Bronchial epithelial cell (primary cell): ENCODE data around the gene ASCC3. TPM values are rescaled to one million over a fixed set of nuclear protein-coding genes. Genes with fewer than 3 reads are reported as not detected.

ENCODE experiments used
- DNase-seq: peaks from one replicate; pipeline ENCODE4 v3.0.0-alpha.2; 2010; ENCODE audit warnings: low read depth
- FAIRE-seq: peaks from 2 replicates; lab custom pipeline; 2011; peaks lifted over from hg19 to GRCh38; lab: Jason Lieb, UNC
- H3K27me3 ChIP-seq: 2 replicates; pipeline ENCODE4 v1.5.1; 2011; ENCODE audit warnings: low read length; ENCODE audit not compliant: control insufficient read depth, insufficient read depth
- H3K36me3 ChIP-seq: 2 replicates; pipeline ENCODE4 v1.5.1; 2011; ENCODE audit warnings: low read length; ENCODE audit not compliant: control insufficient read depth, insufficient read depth
- H3K4me3 ChIP-seq: 2 replicates; pipeline ENCODE4 v1.5.1; 2011; ENCODE audit warnings: mild to moderate bottlenecking, low read depth, low read length, control low read depth
- CTCF ChIP-seq: IDR thresholded peaks from 2 replicates; pipeline ENCODE4 v1.5.1; 2011; ENCODE audit warnings: mild to moderate bottlenecking, moderate library complexity, low read length, control low read depth, inconsistent platforms; ENCODE audit not compliant: insufficient read depth, severe bottlenecking
- total RNA-seq: library from RNA; depleted of rRNA; stranded (reverse); fragments of >200 nt; gene quantifications from 2 replicates; pipeline ENCODE4 v1.2.1, GENCODE V29; 2014

Gene ASCC3
- total RNA-seq, 1 donor from 2014 or later, result 52.7 TPM

DNA sequence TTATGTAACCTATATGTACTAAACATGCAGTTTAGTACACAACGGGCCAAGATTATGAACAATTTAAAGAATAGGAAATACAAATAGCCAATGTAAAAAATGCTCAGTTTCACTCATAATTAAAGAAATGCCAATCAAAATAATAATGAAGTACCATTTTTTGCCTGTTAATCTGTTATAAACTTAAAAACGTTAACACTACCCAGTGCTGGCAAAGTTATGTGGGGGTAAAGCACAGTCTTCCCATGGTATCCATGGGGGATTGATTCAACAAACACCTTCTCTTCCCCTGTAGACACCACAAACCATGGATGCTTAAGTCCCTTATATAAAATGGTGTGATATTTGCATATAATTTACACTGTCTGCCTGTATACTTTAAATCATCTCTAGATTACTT is 211.1 kb downstream of the ASCC3 start:
- no peaks in the 10 kb centered on the region for H3K27me3 ChIP-seq
- no peak overlapping the region for H3K4me3 ChIP-seq
- FAIRE-seq (no peak), DNase-seq (no peak)
- no peaks in the 10 kb centered on the region for H3K36me3 ChIP-seq
- no peak for TF ChIP-seq CTCF

- Histone ChIP-seq H3K27me3 (no peaks in the 10 kb centered on the region), H3K4me3 (no peak overlapping the region), H3K36me3 (no peaks in the 10 kb centered on the region)
- FAIRE-seq (no peak), DNase-seq (no peak)
- no peak for TF ChIP-seq CTCF
Measured at GRCh38 chr6:100665041-100665380, 216.1 kb downstream of the ASCC3 start.

- FAIRE-seq (no peak), DNase-seq (peak; percentile 42)
- TF ChIP-seq CTCF, result peak; percentile 14
- no peaks in the 10 kb centered on the region for H3K27me3 ChIP-seq
- H3K36me3 ChIP-seq, result no peaks in the 10 kb centered on the region
- no peak overlapping the region for H3K4me3 ChIP-seq
Measured at GRCh38 chr6:100664274-100665040, 216.7 kb downstream of the ASCC3 start.

- no peak overlapping the region for H3K4me3 ChIP-seq
- H3K36me3 ChIP-seq, result no peaks in the 10 kb centered on the region
- FAIRE-seq (no peak), DNase-seq (peak; percentile 78)
- no peak for TF ChIP-seq CTCF
- H3K27me3 ChIP-seq, result no peaks in the 10 kb centered on the region
Measured at GRCh38 chr6:100663219-100663863, 217.8 kb downstream of the ASCC3 start.

GRCh38 chr6:100662264-100662663 is 218.9 kb downstream of the ASCC3 start:
- no peaks in the 10 kb centered on the region for H3K27me3 ChIP-seq
- FAIRE-seq (no peak), DNase-seq (no peak)
- no peak for TF ChIP-seq CTCF
- no peaks in the 10 kb centered on the region for H3K36me3 ChIP-seq
- H3K4me3 ChIP-seq, result no peak overlapping the region
